Panc1 (cell line): ENCODE results near the gene SIGLEC11. TPM values are rescaled to one million over a fixed set of nuclear protein-coding genes. Genes with fewer than 3 reads are reported as not detected.

Experiments used
- ATAC-seq: fragments of 200-7000 bp; cut with Tn5 transposase; 2 replicates; pipeline ENCODE4 v1.9.1; 2020; ENCODE audit warnings: mild to moderate bottlenecking, moderate library complexity
- BruUV-seq: library from RNA; stranded (reverse); fragments of 400-500 nt; replicated peaks from 2 replicates; lab custom pipeline; 2021; lab: Mats Ljungman, UMichigan
- CTCF ChIA-PET: fragments of 300-600 bp; sonication (Branson Sonifier 250); formaldehyde crosslinking; loops from one replicate; lab custom pipeline; 2022; ENCODE audit warnings: antibody characterized with exemption; lab: Charles Lee
- POLR2A ChIA-PET: fragments of 300-600 bp; sonication (Branson Sonifier 250); formaldehyde crosslinking; loops from one replicate; lab custom pipeline; 2022; ENCODE audit warnings: antibody characterized with exemption; lab: Charles Lee
- DNase-seq: peaks from one replicate; pipeline ENCODE4 v3.0.0-alpha.2; 2010; ENCODE audit warnings: low read depth, low spot score
- H3K27ac ChIP-seq: 2 replicates; pipeline ENCODE4 v1.5.1; 2011; ENCODE audit warnings: mild to moderate bottlenecking, low read length, inconsistent platforms
- H3K27me3 ChIP-seq: fragments of 200-500 bp; sonication (Bioruptor generic); 2 replicates; pipeline ENCODE4 v1.6.0; 2014; ENCODE audit warnings: low read length, inconsistent platforms; ENCODE audit not compliant: control insufficient read depth, insufficient read depth
- H3K36me3 ChIP-seq: fragments of 200-500 bp; sonication (Bioruptor generic); 2 replicates; pipeline ENCODE4 v1.5.1; 2014; ENCODE audit warnings: inconsistent platforms, mild to moderate bottlenecking, low read length, moderate library complexity; ENCODE audit not compliant: control insufficient read depth, insufficient read depth
- H3K4me1 ChIP-seq: 2 replicates; pipeline ENCODE4 v1.5.1; 2011; ENCODE audit warnings: inconsistent platforms, mild to moderate bottlenecking, low read length, moderate library complexity; ENCODE audit not compliant: control insufficient read depth, insufficient read depth
- H3K4me3 ChIP-seq, 2 experiments: 2 replicates each; pipeline ENCODE4 v1.5.1; 2011 to 2012; ENCODE audit warnings: low read depth in 2 of 2, low read length in 2 of 2, mild to moderate bottlenecking in 2 of 2, inconsistent platforms in 1 of 2, moderate library complexity in 1 of 2
- H3K9me3 ChIP-seq: fragments of 200-500 bp; sonication (Bioruptor generic); 2 replicates; pipeline ENCODE4 v1.5.1; 2014; ENCODE audit warnings: low read depth, mild to moderate bottlenecking, inconsistent platforms, low read length, moderate library complexity; ENCODE audit not compliant: control insufficient read depth, insufficient read depth
- CTCF ChIP-seq: fragments of 450-650 bp; IDR thresholded peaks from 2 replicates; pipeline ENCODE4 v1.5.1; 2017; ENCODE audit warnings: mild to moderate bottlenecking
- POLR2AphosphoS5 ChIP-seq: IDR thresholded peaks from 2 replicates; pipeline ENCODE4 v1.6.1; 2012; ENCODE audit warnings: mild to moderate bottlenecking, low read depth, low read length, moderate library complexity
- REST ChIP-seq, 2 experiments: IDR thresholded peaks; 2 replicates each; pipeline ENCODE4 v1.6.1; 2011 to 2012; ENCODE audit warnings: low read depth in 2 of 2, control low read depth in 1 of 2, low read length in 1 of 2, mild to moderate bottlenecking in 1 of 2, moderate library complexity in 1 of 2; ENCODE audit not compliant: insufficient read depth in 1 of 2
- SIN3A ChIP-seq: IDR thresholded peaks from 2 replicates; pipeline ENCODE4 v1.6.1; 2012; ENCODE audit warnings: low read depth, mild to moderate bottlenecking, low read length, moderate library complexity, borderline replicate concordance; ENCODE audit not compliant: insufficient read depth
- TCF7L2 ChIP-seq: IDR thresholded peaks from 2 replicates; pipeline ENCODE4 v1.6.1; 2011; ENCODE audit warnings: mild to moderate bottlenecking, low read depth, low read length, inconsistent platforms
- in situ Hi-C: cut with HindIII; loops from 2 replicates; pipeline ENCODE4 v1.10.0; 2016; ENCODE audit warnings: low sequenced_read_pairs, low pct_unique_long_range_greater_than_20kb
- intact Hi-C: fragments of 100-400 bp; cut with micrococcal nuclease; formaldehyde crosslinking; loops from one replicate; pipeline ENCODE4 v1.10.0; 2022; ENCODE audit not compliant: unreplicated experiment
- total RNA-seq: library from RNA; stranded (reverse); gene quantifications from one replicate; pipeline ENCODE4 v1.2.1, GENCODE V29; 2021; ENCODE audit not compliant: unreplicated experiment

The SIGLEC11 gene
- total RNA-seq, 1 experiment from 2014 or later, result not detected

- CTCF ChIA-PET, result no interaction called here
- POLR2A ChIA-PET, result no interaction called here
- in situ Hi-C loops, result no loop called here
These were observed 20.5 kb downstream of the SIGLEC11 start for GRCh38 chr19:49940482-49940791.

GRCh38 chr19:49939721-49940481 lies 21.1 kb downstream of the SIGLEC11 start:
- in situ Hi-C loops, result no loop called here
- intact Hi-C loops, result no loop called here
- BruUV-seq, result no TSS peak
- no peaks in the 10 kb centered on the region for H3K36me3 ChIP-seq
- H3K27me3 ChIP-seq, result no peaks in the 10 kb centered on the region
- ChIA-PET POLR2A (no interaction called here), CTCF (no interaction called here)
- no peak overlapping the region for H3K27ac ChIP-seq
- DNase-seq (no peak), ATAC-seq (no peak)
- no peaks in the 10 kb centered on the region for H3K4me1 ChIP-seq
- no peak overlapping the region for H3K4me3 ChIP-seq
- H3K9me3 ChIP-seq, result no peaks in the 10 kb centered on the region
- no peak for TF ChIP-seq POLR2AphosphoS5
- TF ChIP-seq REST (IDR thresholded peaks at IDR 0.05; ENCODE audit: insufficient read depth in 1 of 2, low read depth in 2 of 2, low read length in 1 of 2), result no peak
- no peak for TF ChIP-seq SIN3A
- no peak for TF ChIP-seq CTCF
- no peak for TF ChIP-seq TCF7L2

More at GRCh38 chr19:49940482-49940791, 20.5 kb downstream of the SIGLEC11 start:
- H3K9me3 ChIP-seq, result no peaks in the 10 kb centered on the region
- intact Hi-C loops, result no loop called here
- DNase-seq (no peak), ATAC-seq (no peak)
- no peaks in the 10 kb centered on the region for H3K4me1 ChIP-seq
- no peaks in the 10 kb centered on the region for H3K36me3 ChIP-seq
- H3K27me3 ChIP-seq, result no peaks in the 10 kb centered on the region
- H3K27ac ChIP-seq, result no peak overlapping the region
- TF ChIP-seq REST (IDR thresholded peaks at IDR 0.05; ENCODE audit: insufficient read depth in 1 of 2, low read depth in 2 of 2, low read length in 1 of 2) (no peak), SIN3A (no peak), CTCF (no peak), TCF7L2 (no peak), POLR2AphosphoS5 (no peak)
- BruUV-seq, result no TSS peak
- no peak overlapping the region for H3K4me3 ChIP-seq
